OCI-LY7 (cell line): ENCODE measurements around the gene RAD51B.

ENCODE experiments used
- CTCF ChIP-seq: fragments of 200-600 bp; sonication (generic); conservative IDR thresholded peaks from 2 replicates; pipeline ENCODE4 v1.5.1; 2014; ENCODE audit warnings: mild to moderate bottlenecking, antibody characterized with exemption, low read length, moderate library complexity, mixed read lengths
- EZH2phosphoT487 ChIP-seq: fragments of 200-600 bp; sonication (generic); IDR thresholded peaks from 2 replicates; pipeline ENCODE4 v1.6.1; 2018; ENCODE audit warnings: low read depth, borderline replicate concordance, mild to moderate bottlenecking, mixed run types, antibody characterized with exemption, low read length, moderate library complexity, mixed read lengths

GRCh38 chr14:68231898-68232297, 412.3 kb downstream of the RAD51B start:
- TF ChIP-seq EZH2phosphoT487, result no peak
- TF ChIP-seq CTCF, result no peak
